T-helper 1 cell treated with Interleukin-12 subunit alpha and Interleukin-12 subunit beta and Interleukin-4 antibody, amounts not matched to agents 30 ng/mL and 1 ng/mL, for 36 hours (primary cell): ENCODE measurements around the gene CD7. TPM values are rescaled to one million over a fixed set of nuclear protein-coding genes. Genes with fewer than 3 reads are reported as not detected.
"Not testable (repeated sequence)": the region's sequence is repeated elsewhere in the genome, so short reads cannot be mapped to it uniquely, and the experiment has no call there.

Experiments
- intact Hi-C: fragments of 100-400 bp; cut with micrococcal nuclease; formaldehyde crosslinking; loops from one replicate; pipeline ENCODE4 v1.15.1; 2024
- total RNA-seq: library from RNA; stranded (reverse); gene quantifications from 2 replicates; pipeline ENCODE4 v1.2.3, GENCODE V29; 2022

The CD7 gene
- total RNA-seq, 1 donor from 2014 or later, result 405 TPM

DNA sequence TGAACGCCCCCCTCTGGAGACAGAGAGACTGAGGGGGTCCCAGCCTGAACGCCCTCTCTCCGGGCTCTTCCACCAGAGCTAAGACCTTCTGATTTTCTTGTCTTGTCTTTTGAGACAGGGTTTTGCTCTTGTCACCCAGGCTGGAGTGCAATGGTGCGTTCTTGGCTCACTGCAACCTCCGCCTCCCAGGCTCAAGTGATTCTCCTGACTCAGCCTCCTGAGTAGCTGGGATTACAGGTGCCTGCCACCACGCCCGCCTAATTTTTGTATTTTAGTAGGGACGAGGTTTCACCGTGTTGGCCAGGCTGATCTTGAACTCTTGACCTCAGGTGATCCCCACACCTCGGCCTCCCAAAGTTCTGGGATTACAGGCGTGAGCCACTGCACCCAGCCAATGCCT lies 30.6 kb upstream of the CD7 start:
- intact Hi-C loops, result not testable (repeated sequence)

DNA sequence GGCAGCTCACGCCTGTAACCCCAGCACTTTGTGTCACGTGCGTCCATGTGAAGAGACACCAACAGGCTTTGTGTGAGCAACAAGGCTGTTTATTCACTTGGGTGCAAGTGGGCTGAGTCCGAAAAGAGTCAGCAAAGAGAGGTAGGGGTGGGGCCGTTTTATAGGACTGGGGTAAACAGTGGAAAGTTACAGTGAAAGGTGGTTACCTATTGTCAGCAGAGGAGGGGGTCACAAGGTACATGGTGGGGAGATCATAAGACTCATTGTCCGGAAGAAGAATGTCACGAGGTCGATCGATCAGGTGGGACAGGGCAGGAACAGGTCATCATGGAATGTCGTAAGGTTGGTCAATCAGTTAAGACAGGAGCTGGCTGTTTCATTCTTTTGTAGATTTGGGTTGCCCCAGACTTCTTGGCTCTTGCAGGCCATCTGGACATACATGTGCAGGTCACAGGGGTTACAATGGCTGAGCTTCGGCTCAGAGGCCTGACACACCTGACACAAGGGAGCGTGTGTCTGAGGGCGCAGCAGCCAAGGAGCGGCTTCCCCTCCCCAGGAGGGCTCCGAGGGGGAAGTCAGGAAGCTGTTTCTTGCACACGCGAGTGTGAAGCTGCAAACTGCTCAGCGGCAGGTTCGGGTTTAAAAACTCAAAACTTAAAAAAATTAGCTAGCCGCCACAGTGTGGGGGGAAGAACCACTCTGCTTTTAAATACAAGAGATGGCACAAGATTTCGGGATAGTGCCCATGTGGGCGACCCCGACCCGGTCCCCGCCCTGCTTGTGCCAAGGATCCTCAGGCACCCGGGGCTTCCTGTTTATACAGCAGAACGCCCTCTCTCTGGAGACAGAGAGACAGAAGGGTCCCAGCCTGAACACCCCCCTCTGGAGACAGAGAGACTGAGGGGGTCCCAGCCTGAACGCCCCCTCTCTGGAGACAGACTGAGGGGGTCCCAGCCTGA lies 29.2 kb upstream of the CD7 start:
- intact Hi-C loops, result no loop called here

DNA sequence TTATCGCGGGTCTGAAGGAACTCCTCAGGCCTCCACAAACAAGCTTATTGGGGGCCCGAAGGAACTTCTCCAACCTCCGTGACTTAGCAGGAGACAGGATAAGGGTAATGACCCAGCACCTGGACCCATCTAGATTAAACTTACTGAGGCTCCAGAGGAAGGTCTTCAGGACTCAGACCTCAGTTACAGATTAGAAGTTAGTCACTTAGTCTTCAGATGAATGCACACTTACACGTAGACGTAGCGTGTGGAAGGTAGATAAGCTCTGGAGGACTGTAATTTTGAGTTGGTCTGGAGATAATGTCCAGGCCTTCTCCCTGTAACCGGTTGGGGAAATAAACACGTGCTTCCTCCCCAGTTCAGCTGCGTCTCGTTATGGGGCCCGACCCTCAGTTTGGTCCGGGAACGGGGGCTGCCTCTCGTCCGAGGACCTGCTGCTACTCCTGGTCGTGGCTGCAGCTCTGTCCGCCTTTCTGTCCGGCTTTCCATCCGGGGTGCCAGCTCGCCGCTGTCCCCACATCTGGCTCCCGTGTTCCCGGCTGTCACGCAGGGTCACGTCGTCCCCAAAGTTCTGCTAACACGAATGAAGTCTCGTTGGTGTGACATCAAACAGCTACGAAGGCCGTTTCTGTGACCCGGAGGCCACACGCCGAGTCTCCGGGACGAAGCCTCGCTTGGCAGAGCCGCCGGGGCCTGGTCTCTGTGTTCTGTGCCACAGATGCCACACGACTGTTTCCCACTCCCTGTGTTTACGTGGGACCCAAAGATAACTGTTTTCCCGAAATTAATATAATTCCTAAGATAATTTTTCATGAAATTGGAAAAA lies 28.0 kb upstream of the CD7 start:
- intact Hi-C loops, result no loop called here

DNA sequence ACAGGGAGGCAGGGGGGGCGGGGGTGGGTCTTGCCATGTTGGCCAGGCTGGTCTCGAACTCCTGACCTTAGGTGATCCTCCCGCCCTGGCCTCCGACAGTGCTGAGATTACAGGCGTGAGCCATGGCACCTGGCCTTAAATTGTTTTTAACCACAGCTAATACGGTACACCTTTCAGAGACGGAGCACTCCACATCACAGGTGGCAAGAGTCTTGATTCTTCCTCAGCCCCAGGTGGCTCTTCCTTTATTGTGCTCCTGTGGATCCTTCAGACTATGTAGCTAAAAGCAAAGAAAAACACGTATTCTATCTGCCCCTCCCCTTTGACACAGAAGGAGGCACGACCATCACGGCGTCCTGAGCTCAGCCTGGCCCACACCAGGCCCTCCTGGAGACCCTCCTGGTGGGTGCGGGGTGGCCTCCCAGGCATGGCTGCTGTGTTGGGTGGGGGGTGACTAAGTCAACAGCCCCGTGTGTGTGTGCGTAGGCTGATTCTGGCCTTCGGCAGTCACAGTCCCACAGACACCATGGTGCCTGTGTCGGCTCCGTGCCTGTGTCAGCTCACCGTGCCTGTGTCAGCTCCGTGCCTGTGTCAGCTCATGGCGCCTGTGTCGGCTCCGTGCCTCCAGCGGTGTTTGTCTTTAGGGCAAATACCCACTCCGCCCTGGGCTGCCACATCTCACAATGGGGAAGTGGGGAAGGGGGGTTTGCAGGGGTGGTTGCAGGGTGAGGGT lies 26.9 kb upstream of the CD7 start:
- intact Hi-C loops, result no loop called here

DNA sequence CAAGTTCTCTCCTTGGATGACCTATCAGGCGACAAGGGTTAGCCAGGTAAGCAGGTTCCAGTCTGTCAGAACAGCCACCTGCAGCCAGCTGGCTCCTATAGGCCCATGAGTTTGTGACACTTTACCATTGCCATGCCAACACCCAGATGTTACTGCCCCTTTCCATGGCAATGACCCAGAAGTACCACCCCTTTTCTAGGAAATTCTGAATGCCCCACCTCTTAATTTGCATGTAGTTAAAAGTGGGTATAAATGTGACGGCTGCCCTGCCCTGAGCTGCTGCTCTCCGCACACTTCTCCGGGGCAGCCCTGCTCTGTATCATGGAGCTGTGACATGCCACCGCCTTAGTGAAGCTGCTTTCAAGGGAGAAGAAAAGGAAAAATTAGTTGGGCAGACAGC lies 26.2 kb upstream of the CD7 start:
- intact Hi-C loops, result no loop called here

DNA sequence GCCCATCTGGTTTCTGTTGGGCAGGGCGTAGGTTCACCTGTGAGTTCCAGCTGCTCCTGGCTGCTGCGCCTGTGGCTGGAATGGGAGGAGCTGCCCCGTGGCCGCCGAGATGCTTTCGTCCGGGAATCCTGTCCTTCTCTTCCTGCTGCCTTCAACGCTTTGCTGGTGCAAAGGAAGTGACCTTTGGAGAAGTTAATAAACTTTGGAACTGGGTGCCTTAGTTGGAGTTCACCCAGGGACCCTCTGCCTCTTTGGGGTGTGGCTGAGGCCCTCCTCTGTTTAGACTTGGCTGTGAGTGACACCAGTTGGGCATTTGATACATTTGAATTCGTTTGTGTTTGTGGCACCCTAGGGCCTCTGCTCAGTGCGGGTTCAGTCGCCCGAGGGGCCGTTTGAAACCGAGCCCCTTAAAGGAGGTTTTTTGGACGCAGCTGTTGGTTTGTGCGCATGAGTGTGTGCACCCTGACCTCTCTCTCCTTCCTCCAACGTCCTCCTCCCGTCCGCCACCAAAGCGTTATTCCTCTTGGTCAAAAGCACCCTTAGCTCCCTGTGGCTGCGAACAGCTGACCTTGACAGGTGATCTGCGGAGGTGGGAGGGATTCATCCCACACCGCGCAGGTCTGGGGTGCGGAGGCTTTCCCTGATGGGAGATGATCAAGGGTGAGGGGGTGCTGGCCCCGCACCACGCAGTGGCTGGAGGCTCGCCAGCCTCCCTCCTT lies 25.1 kb upstream of the CD7 start:
- intact Hi-C loops, result no loop called here

DNA sequence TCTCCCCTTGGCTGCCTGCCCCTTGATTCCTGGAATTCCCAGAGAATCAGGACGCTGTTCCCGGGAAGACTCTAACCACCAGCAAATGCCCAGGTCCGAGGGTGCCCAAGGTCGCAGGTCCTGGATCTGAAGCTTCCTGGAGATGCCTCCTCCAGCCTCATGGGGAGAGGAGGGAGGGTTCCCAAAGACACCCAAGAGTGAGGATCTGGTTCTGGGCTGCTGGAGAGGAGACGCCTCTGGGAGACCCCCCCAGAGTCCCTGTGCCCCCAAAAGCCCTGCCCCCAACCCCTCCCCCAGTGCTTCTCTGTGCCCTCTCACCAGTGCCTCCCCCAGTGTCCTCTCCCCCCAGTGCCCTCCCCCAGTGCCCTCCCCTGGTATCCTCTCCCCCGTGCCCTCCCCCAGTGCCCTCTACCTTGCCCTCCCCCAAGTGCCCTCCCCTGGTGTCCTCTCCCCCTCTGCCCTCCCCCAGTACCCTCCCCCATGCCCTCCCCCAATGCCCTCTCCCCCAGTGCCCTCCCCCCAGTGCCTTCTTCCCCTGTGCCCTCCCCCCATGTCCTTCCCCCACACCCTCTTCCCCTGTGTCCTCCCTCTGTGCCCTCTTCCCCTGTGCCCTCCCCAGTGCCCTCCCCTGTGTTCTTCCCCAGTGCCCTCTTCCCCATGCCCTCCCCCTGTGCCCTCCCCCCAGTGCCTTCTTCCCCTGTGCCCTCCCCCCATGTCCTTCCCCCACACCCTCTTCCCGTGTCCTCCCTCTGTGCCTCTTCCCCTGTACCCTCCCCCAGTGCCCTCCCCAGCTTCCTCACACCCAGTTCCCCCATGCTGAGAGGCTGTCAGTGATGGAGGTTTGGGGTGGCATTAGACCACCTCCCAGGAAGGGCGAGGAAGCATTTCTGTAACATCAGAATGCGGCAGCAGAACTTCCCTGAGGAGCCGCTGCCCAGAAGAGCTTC lies 22.5 kb upstream of the CD7 start:
- intact Hi-C loops, result no loop called here

DNA sequence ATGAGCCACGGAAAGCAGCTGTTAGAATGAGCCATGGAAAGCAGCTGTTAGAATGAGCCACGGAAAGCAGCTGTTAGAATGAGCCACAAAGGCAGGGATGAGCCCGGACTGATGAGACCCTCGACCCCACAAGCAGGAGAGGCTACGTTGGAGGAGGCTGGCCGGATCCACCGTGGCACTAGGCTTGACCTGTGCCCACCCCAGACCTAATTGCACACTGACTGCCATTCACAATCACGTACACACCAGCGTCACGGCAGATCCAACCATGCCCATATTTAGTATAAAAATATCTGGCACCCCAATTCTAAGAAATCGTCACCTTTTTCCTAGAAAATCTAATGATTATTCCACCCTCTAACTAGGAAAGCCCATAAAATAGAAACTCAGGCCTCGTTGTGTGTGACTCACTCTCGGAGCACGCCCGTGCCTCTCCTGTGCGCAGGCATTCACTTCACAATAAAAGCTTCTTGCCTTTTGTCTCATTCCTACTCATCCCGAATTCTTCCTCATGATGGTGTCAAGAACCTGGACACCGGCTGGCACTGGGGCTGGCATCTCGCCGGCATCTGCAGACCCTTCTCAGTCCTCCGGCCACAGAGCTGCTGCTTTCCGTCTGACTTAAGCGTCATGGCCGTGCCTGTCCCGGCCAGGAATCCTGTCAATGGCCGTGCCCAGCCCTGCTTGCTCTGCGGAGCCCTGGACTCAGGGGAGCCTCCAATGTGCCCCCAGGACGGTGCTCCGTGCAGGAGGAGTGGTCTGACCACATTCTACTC lies 21.6 kb upstream of the CD7 start:
- intact Hi-C loops, result no loop called here

DNA sequence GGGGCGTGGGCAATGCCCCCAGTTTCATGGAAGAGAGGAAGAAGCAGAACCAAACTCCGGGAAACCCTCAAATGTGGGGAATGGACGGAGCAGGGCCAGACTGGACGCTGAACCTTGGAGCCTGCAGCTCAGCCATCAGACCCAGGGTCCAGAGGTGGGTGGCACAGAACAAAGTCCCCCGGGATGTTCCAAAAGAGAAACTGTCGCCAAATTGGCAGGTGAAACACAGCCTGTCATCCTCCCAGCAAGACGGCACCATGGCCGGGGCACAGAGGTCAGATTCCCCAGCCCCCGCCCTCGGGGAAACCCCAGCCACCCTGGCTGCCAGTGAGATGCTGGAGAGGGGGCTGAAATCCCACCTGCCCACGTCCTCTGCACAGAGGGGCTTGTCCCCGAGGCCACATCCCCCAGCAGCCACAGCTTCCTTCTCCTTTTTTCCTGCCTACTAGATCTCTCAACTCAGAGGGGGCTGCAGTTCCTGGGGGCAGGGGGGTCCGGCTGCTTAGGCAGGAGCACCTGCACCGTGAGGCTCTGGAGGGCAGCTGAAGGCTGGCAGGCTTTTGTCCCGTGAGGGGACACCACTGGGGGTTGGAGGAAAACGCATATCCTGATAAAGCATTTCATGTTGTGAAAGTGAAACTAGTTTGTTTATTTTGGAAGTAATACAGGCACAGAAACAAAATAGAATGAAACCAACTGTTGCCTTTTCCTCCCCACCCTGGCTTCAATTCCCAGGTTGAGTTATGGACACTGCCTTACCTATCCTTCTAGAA lies 17.4 kb upstream of the CD7 start:
- intact Hi-C loops, result no loop called here

DNA sequence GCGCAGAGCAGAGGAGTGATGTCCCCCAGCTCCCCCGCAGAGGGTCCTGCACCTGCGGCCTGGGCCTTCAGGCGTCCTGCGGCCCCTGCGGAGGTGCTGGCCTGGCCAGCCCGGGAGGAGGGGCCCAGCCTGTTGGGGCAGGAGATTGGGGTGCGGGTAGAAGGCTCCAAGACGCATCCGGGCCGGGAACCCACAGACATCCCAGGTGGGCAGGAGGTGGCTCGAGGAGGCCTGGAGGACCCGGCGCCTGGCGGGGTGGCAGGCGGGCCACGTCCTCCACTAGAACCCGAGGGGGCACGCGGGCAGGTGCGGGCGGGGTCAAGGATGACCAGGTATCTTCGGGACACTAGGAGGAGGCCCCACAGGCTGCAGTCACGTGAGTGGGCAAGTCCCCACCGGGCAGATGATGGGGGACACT lies 16.8 kb upstream of the CD7 start:
- intact Hi-C loops, result no loop called here

DNA sequence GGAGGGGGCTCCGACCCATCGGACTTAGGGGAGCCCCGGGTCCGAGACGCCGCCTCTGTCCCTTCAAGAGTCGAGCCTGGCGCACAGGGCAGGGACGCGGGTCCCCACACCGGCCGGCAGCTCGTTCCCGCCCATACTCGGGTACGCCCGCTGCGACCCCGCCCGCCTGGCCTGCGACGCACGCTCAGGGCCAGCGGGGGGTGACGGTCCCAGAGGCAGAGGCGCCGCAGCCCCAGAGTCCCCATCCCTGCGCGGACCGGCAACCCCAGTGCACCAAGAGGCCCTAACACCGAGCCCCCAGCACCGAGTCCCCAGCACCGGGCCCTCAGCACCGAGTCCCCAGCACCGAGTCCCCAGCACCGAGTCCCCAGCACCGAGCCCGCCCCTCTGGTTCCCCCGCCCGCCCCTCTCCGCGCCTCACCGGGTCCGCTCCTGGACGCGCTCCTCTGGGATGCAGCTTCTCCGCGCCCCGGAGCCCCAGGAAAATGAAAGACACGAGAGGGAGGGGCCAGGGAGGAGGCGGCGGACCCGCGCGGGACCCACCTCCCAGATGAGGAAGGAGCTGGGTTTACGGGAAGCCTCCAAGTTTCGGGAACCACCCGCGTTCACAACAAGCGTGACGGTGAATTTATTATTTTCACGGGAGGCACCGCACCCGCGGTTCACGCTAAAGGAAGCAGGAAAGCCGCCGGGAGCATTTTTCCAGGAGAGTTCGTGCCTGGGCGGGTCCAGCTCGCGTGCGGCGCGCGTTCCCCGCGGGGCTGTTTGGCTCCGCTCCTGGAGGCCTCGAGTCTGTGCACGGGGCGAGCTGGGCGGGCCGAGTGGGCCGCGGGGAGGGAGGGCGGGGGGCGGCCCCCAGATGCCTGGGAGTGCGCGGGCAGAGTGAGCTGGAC lies 16.1 kb upstream of the CD7 start, which contains the start of gene SECTM1:
SECTM1 (minus strand) TSS at position 488 of the 893 bp plus-strand sequence. CDS start 6,526 bp downstream, outside the sequence.
- intact Hi-C loops, result loop anchor here (1.0 kb wide), 1 partner anchor 16 kb away; the partner anchor contains the start of gene CD7

DNA sequence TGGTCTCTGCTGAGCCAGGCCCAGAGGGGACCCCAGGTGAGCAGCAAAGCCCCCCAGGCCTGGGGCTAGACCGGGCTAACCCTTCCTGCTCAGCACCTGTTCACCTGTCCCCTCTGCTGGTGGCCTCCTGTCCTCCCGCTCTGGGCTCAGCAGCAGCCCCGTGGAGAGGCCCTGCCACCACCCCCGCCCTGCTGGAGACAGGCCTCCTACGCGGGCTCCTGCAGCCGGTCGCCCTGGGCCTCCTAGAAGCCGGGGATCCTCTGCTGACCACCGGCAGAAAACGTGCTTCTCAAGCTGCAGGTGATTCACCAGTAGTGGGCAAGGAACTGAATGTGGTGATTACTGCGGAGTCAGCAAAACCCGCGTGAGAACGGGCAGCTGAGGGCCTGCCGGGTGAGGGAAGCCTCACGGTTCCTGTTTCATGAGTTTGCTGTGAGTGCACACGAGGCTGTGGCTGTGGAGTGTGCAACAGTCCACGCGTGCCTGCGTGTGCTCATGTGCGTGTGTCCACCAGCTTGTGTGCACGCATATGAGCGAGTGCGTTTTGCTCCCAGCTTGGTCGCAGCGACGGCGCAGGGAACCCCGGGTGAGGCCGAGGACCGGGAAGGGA lies 15.4 kb upstream of the CD7 start:
- intact Hi-C loops, result loop anchor here (1.0 kb wide), 1 partner anchor 15 kb away; the partner anchor contains the start of gene CD7

DNA sequence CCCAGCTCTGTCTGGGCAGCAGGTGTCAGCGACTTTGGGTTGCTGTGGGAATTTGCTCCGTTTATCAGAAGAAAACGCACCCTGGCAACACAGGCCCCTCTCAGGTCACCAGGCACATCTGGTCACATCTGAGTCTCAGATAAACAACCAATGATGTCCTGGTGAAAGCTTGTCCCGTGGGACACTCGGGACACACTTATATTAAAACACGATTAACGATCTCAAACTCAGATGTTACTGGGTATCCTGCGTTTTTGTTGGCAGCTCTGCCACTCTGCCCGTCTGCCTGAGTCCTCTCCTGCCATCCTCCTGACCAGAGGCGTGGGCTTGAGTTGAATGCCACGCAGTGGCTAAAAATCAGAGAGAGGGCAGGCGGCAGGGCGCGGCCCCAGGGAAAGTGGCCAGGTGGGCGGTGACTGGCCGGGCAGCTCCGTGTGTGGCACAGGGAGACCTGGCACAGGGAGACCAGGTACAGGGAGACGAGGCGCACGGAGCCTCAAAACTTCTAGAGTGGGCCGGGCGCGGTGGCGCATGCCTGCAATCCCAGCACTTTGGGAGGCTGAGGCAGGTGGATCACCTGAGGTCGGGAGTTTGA lies 14.0 kb upstream of the CD7 start:
- intact Hi-C loops, result no loop called here

DNA sequence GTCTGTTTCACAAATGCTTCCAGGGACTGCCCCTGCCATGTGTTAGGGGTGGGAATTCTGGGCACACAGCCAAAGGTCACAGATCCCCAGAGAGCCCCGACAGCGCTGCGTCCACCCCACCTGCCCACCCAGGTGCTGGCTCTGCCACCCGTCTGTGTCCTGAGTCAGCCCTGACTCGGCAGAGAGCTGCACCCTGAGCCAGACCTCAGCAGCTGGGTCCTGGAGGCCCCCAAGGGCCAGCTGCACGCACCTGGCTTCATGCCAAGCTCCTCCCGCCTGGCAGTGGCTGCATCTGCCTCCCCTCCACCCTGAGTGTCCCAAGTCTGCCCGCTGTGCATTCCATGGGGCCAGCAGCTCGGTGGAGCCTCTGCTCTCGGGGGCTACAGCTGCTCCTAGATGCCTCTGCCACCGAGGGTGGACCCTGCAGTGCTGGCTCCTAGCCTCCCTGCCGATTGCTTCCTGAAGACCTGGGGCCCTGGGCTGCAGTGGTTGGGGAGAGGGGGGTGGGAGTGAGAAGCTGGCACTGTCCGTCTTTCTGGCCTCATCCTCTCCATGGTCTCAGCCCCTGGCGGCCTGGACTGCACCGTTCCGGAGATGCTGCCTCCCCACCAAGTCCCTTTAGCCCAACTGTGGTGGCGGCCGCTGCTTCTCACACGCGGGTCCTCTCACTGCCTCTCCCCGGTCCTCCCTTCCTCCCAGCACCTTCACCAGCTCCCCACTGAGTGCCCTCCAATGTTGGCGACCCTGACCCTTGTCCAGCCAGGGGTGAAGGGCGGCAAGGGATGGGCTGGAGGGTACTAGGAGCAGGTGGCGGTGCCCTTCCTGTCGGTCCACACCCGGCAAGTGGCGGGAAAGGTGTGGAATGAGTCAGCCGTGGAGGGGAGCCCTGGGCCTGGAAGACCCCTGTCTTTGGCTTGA lies 13.2 kb upstream of the CD7 start:
- intact Hi-C loops, result no loop called here

DNA sequence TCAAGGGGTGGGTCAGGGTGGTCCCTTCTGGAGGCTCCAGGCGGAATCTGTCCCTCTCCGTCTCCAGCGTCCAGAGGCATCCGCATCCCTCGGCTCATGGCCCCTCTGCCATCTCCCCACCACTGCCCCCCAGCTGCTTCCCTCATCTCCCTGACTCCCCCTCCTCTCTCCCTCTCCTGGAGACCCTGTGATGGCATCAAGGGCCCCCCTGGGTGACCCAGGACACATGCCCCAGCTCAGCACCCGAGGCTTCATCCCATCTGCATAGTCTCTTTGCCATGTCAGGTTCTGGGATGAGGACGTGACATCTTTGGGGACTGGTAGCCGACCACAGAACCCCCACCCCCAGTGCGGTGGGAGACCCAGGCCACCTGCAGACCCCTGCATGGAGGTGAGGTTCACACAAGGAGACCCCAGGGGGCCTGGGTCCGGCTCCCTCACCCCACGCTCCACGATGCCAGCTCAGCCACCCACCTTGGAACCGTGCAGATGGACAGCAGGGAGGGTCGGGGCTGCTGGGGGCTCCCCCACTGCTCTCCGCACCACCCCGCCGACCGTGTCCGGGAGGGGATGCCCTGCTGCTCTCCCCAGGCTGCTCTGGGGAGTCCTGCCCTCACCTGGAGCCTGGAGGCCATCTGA lies 12.4 kb upstream of the CD7 start:
- intact Hi-C loops, result no loop called here
